ENCODE measurements around the gene SLC26A8.
"Not testable (repeated sequence)": the region's sequence is repeated elsewhere in the genome, so short reads cannot be mapped to it uniquely, and the experiment has no call there.

SLC26A8 gene

GRCh38 chr6:35919085-35919826 is 105.2 kb downstream of the SLC26A8 start:
- peak overlapping the region; percentile 70 for H3K9ac ChIP-seq (ENCODE audit: low read depth, low read length)
- no peaks in the 10 kb centered on the region; the same call in 1 of the 2 replicates for H3K4me1 ChIP-seq (ENCODE audit: insufficient read depth, low read length)
- H3K9me3 ChIP-seq (ENCODE audit: control insufficient read depth, insufficient read depth, low read length): no peaks in the 10 kb centered on the region
- H3K36me3 ChIP-seq (ENCODE audit: insufficient read depth, low read length): 0 out of 2 replicates have a peak, but pooled peaks cover 4% of the 10 kb centered on the region

- H3K9me3 ChIP-seq (ENCODE audit: control insufficient read depth, insufficient read depth, low read length); H3K9ac ChIP-seq (ENCODE audit: low read depth, low read length); H3K4me1 ChIP-seq (ENCODE audit: insufficient read depth, low read length): not testable (repeated sequence)
- peaks cover 15% of the 10 kb centered on the region for H3K36me3 ChIP-seq (ENCODE audit: insufficient read depth, low read length)
Measured at GRCh38 chr6:35916893-35917292, 107.5 kb downstream of the SLC26A8 start.

- no peaks in the 10 kb centered on the region; the same call in 1 of the 2 replicates for H3K4me1 ChIP-seq (ENCODE audit: insufficient read depth, low read length)
- peaks cover 3% of the 10 kb centered on the region for H3K9me3 ChIP-seq (ENCODE audit: control insufficient read depth, insufficient read depth, low read length)
- no peak overlapping the region for H3K9ac ChIP-seq (ENCODE audit: low read depth, low read length)
- H3K36me3 ChIP-seq (ENCODE audit: insufficient read depth, low read length): peaks cover 20% of the 10 kb centered on the region
Measured at GRCh38 chr6:35916056-35916455, 108.4 kb downstream of the SLC26A8 start.

GRCh38 chr6:35914536-35914935 is 109.9 kb downstream of the SLC26A8 start:
- H3K9me3 ChIP-seq (ENCODE audit: control insufficient read depth, insufficient read depth, low read length): peaks cover 13% of the 10 kb centered on the region
- H3K4me1 ChIP-seq (ENCODE audit: insufficient read depth, low read length): no peaks in the 10 kb centered on the region; the same call in 1 of the 2 replicates
- peaks cover 24% of the 10 kb centered on the region for H3K36me3 ChIP-seq (ENCODE audit: insufficient read depth, low read length)
- no peak overlapping the region for H3K9ac ChIP-seq (ENCODE audit: low read depth, low read length)

- Histone ChIP-seq H3K4me1 (ENCODE audit: insufficient read depth, low read length) (no peaks in the 10 kb centered on the region), H3K36me3 (ENCODE audit: insufficient read depth, low read length) (peaks cover 27% of the 10 kb centered on the region), H3K9ac (ENCODE audit: low read depth, low read length) (no peak overlapping the region), H3K9me3 (ENCODE audit: control insufficient read depth, insufficient read depth, low read length) (peaks cover 19% of the 10 kb centered on the region)
Measured at GRCh38 chr6:35911871-35912653, 112.4 kb downstream of the SLC26A8 start.

- H3K4me1 ChIP-seq (ENCODE audit: insufficient read depth, low read length); H3K9ac ChIP-seq (ENCODE audit: low read depth, low read length): not testable (repeated sequence)
- peaks cover 19% of the 10 kb centered on the region for H3K9me3 ChIP-seq (ENCODE audit: control insufficient read depth, insufficient read depth, low read length)
- peaks cover 25% of the 10 kb centered on the region for H3K36me3 ChIP-seq (ENCODE audit: insufficient read depth, low read length)
Measured at GRCh38 chr6:35909571-35909970, 114.9 kb downstream of the SLC26A8 start.

GRCh38 chr6:35908753-35909401 is 115.6 kb downstream of the SLC26A8 start:
- not testable (repeated sequence) for H3K4me1 ChIP-seq (ENCODE audit: insufficient read depth, low read length); H3K9ac ChIP-seq (ENCODE audit: low read depth, low read length)
- Histone ChIP-seq H3K36me3 (ENCODE audit: insufficient read depth, low read length) (peaks cover 25% of the 10 kb centered on the region), H3K9me3 (ENCODE audit: control insufficient read depth, insufficient read depth, low read length) (peaks cover 19% of the 10 kb centered on the region)

GRCh38 chr6:35907750-35908149 is 116.7 kb downstream of the SLC26A8 start:
- Histone ChIP-seq H3K9me3 (ENCODE audit: control insufficient read depth, insufficient read depth, low read length) (peaks cover 19% of the 10 kb centered on the region), H3K9ac (ENCODE audit: low read depth, low read length) (no peak overlapping the region), H3K36me3 (ENCODE audit: insufficient read depth, low read length) (peaks cover 19% of the 10 kb centered on the region)

GRCh38 chr6:35906499-35906846 is 118.0 kb downstream of the SLC26A8 start:
- peaks cover 12% of the 10 kb centered on the region for H3K36me3 ChIP-seq (ENCODE audit: insufficient read depth, low read length)

More at GRCh38 chr6:35907750-35908149, 116.7 kb downstream of the SLC26A8 start:
- H3K4me1 ChIP-seq (ENCODE audit: insufficient read depth, low read length): no peaks in the 10 kb centered on the region

GRCh38 chr6:35905841-35906498 is 118.5 kb downstream of the SLC26A8 start:
- Histone ChIP-seq H3K36me3 (ENCODE audit: insufficient read depth, low read length) (peaks cover 8% of the 10 kb centered on the region), H3K9ac (ENCODE audit: low read depth, low read length) (no peak overlapping the region), H3K9me3 (ENCODE audit: control insufficient read depth, insufficient read depth, low read length) (peaks cover 15% of the 10 kb centered on the region), H3K4me1 (ENCODE audit: insufficient read depth, low read length) (no peaks in the 10 kb centered on the region)

More at GRCh38 chr6:35906499-35906846, 118.0 kb downstream of the SLC26A8 start:
- Histone ChIP-seq H3K9ac (ENCODE audit: low read depth, low read length) (no peak overlapping the region), H3K4me1 (ENCODE audit: insufficient read depth, low read length) (no peaks in the 10 kb centered on the region), H3K9me3 (ENCODE audit: control insufficient read depth, insufficient read depth, low read length) (peaks cover 19% of the 10 kb centered on the region)

- Histone ChIP-seq H3K4me1 (ENCODE audit: insufficient read depth, low read length) (no peaks in the 10 kb centered on the region), H3K9me3 (ENCODE audit: control insufficient read depth, insufficient read depth, low read length) (peaks cover 8% of the 10 kb centered on the region), H3K36me3 (ENCODE audit: insufficient read depth, low read length) (peaks cover 5% of the 10 kb centered on the region; the same call in 1 of the 2 replicates), H3K9ac (ENCODE audit: low read depth, low read length) (no peak overlapping the region)
Measured at GRCh38 chr6:35905141-35905785, 119.2 kb downstream of the SLC26A8 start.

GRCh38 chr6:35903679-35904078 is 120.8 kb downstream of the SLC26A8 start:
- Histone ChIP-seq H3K9me3 (ENCODE audit: control insufficient read depth, insufficient read depth, low read length) (peaks cover 1% of the 10 kb centered on the region; the same call in 1 of the 2 replicates), H3K36me3 (ENCODE audit: insufficient read depth, low read length) (peaks cover 3% of the 10 kb centered on the region; the same call in 1 of the 2 replicates)

GRCh38 chr6:35900448-35900847 is 124.0 kb downstream of the SLC26A8 start:
- Histone ChIP-seq H3K9me3 (ENCODE audit: control insufficient read depth, insufficient read depth, low read length) (no peaks in the 10 kb centered on the region), H3K9ac (ENCODE audit: low read depth, low read length) (no peak overlapping the region), H3K36me3 (ENCODE audit: insufficient read depth, low read length) (no peaks in the 10 kb centered on the region; the same call in 1 of the 2 replicates), H3K4me1 (ENCODE audit: insufficient read depth, low read length) (no peaks in the 10 kb centered on the region; the same call in 1 of the 2 replicates)

More at GRCh38 chr6:35903679-35904078, 120.8 kb downstream of the SLC26A8 start:
- Histone ChIP-seq H3K4me1 (ENCODE audit: insufficient read depth, low read length) (no peaks in the 10 kb centered on the region), H3K9ac (ENCODE audit: low read depth, low read length) (no peak overlapping the region)
